Transverse colon (tissue), 4 donors: ENCODE measurements around the gene CCDC197.

ENCODE experiments used
- CTCF ChIP-seq, 5 experiments: fragments of 200-600 bp in 3 of 5; fragments of 450-650 bp in 2 of 5; sonication (generic) in 3 of 5; IDR thresholded peaks; 1 replicate in 2 of 5; 2 replicates in 3 of 5; pipeline ENCODE4 v1.5.1; 2016 to 2017; ENCODE audit warnings: antibody characterized with exemption in 5 of 5, inconsistent platforms in 3 of 5, mild to moderate bottlenecking in 2 of 5, moderate library complexity in 1 of 5
- POLR2A ChIP-seq: fragments of 450-650 bp; IDR thresholded peaks from one replicate; pipeline ENCODE4 v1.6.1; 2016; ENCODE audit warnings: antibody characterized with exemption, mild to moderate bottlenecking, moderate library complexity
- POLR2AphosphoS5 ChIP-seq, 3 donors: sonication (generic); formaldehyde crosslinking; IDR thresholded peaks; one replicate each; pipeline ENCODE4 v1.6.1; 2016; ENCODE audit warnings: antibody characterized with exemption in 3 of 3

- TF ChIP-seq CTCF (IDR thresholded peaks at IDR 0.05) = no peak
- no peak for TF ChIP-seq POLR2A
- no peak for TF ChIP-seq POLR2AphosphoS5 (IDR thresholded peaks at IDR 0.05)
These were observed 36.2 kb upstream of the CCDC197 start for GRCh38 chr14:93960774-93961438.
